ENCODE measurements around the gene C1orf185.

C1orf185 gene

GRCh38 chr1:51193564-51193963, 91.5 kb downstream of the C1orf185 start:
- Histone ChIP-seq H3K9ac (ENCODE audit: low read depth in 1 of 2, low read length in 2 of 2) (no peak overlapping the region), H3K4me3 (ENCODE audit: low read depth in 1 of 2, low read length in 2 of 2) (no peak overlapping the region), H3K27me3 (ENCODE audit: control insufficient read depth in 1 of 2, insufficient read depth in 2 of 2, low read length in 2 of 2) (no peaks in the 10 kb centered on the region), H3K4me1 (ENCODE audit: control insufficient read depth in 1 of 2, insufficient read depth in 2 of 2, low read length in 2 of 2) (no peaks in the 10 kb centered on the region), H3K27ac (ENCODE audit: low read depth, low read length) (no peak overlapping the region), H3K36me3 (ENCODE audit: control insufficient read depth in 1 of 2, insufficient read depth in 2 of 2, low read length in 2 of 2) (no peaks in the 10 kb centered on the region), H3K9me3 (ENCODE audit: control insufficient read depth in 1 of 2, low read length in 2 of 2) (no peaks in the 10 kb centered on the region)

Data from duodenal mucosa (tissue), 2 donors.